Measurements from ENCODE around the gene TRAPPC2. TPM values are rescaled to one million over a fixed set of nuclear protein-coding genes. Genes with fewer than 3 reads are reported as not detected.

Gene TRAPPC2
- total and polyA plus RNA-seq, 2 of the 4 experiments (the other 2 are of a cell fraction), result 11.3 to 13.8 TPM

DNA sequence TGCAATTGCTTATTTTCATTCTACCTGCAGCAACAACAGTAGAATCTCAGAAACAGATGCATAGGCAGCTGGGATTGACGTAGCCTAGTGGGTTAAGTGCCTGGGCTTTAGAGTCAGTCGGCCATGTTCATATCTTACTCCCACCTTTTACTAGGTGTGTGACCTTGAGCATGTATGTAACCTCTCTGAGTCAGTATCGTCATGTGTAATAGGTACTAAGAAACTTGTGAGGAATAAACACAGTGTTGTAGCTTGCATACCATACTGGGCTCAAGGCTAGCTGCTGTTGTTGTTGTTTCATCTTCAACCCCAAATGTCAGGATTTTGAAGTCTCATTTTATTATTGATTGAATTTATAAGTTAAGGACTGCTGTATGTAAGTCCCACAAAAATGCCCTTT is 31.3 kb downstream of the TRAPPC2 start:
- no peak overlapping the region for H2AK5ac ChIP-seq (ENCODE audit: low read depth, low read length)
- H2BK120ac ChIP-seq (ENCODE audit: low read depth, low read length), result no peak overlapping the region
- dilution Hi-C loops (cut with HindIII; ENCODE audit: low sequenced_read_pairs, unreplicated experiment), result no loop called here
- TF ChIP-seq, protein P1, sequence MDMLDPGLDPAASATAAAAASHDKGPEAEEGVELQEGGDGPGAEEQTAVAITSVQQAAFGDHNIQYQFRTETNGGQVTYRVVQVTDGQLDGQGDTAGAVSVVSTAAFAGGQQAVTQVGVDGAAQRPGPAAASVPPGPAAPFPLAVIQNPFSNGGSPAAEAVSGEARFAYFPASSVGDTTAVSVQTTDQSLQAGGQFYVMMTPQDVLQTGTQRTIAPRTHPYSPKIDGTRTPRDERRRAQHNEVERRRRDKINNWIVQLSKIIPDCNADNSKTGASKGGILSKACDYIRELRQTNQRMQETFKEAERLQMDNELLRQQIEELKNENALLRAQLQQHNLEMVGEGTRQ (IDR thresholded peaks at IDR 0.05; ENCODE audit: low read depth, low read length), result no peak
- no peak overlapping the region for H3K4ac ChIP-seq (ENCODE audit: low read depth, low read length)
- H3K4me1 ChIP-seq (ENCODE audit: control insufficient read depth, insufficient read depth, low read length), result peaks cover 7% of the 10 kb centered on the region
- H3K56ac ChIP-seq (ENCODE audit: extremely low read depth, insufficient read depth, low read length), result no peak overlapping the region
- ChIA-PET POLR2A (ENCODE audit: unreplicated experiment) (no interaction called here), CTCF (no interaction called here)
- H3K9me1 ChIP-seq (ENCODE audit: insufficient read depth, low read length), result peaks cover 6% of the 10 kb centered on the region
- no peak overlapping the region for H4K91ac ChIP-seq (ENCODE audit: insufficient read depth, low read depth, low read length)
- H2BK15ac ChIP-seq (ENCODE audit: low read depth, low read length), result no peak overlapping the region
- H3K23ac ChIP-seq (ENCODE audit: low read depth, low read length), result no peak overlapping the region
- no peak overlapping the region for H4K5ac ChIP-seq (ENCODE audit: low read depth, low read length)
- BruUV-seq (replicated peaks), result no TSS peak
- H2AFZ ChIP-seq (replicated peaks; ENCODE audit: low read length, poor library complexity), result no peak overlapping the region
- H4K20me1 ChIP-seq (ENCODE audit: insufficient read depth, low read length), result peaks cover 46% of the 10 kb centered on the region
- intact Hi-C loops (cut with micrococcal nuclease), result no loop called here
- H3K9me3 ChIP-seq (ENCODE audit: control insufficient read depth, insufficient read depth, low read length), result no peaks in the 10 kb centered on the region
- H4K8ac ChIP-seq (ENCODE audit: low read depth in 2 of 2, low read length in 2 of 2), result no peak overlapping the region
- WGBS, 2 experiments (ENCODE audit: extremely low coverage in 2 of 2, insufficient read length in 1 of 2), result no CpG with 5 or more reads among the region's 3 CpGs
- no peak overlapping the region for H3K18ac ChIP-seq (ENCODE audit: low read depth, low read length)
- peaks cover 13% of the 10 kb centered on the region; the same call in 1 of the 2 replicates for H3K36me3 ChIP-seq (ENCODE audit: control insufficient read depth, insufficient read depth, low read length)
- H3K4me2 ChIP-seq (ENCODE audit: low read depth, low read length), result no peak overlapping the region
- no peak for DNase-seq
- H3K27me3 ChIP-seq (ENCODE audit: control insufficient read depth, insufficient read depth, low read length), result no peaks in the 10 kb centered on the region
- H2BK20ac ChIP-seq (ENCODE audit: low read depth, low read length), result no peak overlapping the region
- in situ Hi-C loops (cut with MboI; ENCODE audit: low sequenced_read_pairs), result no loop called here
- no peak overlapping the region for H2AK9ac ChIP-seq (replicated peaks; ENCODE audit: low read depth, low read length, poor library complexity)
- H3K9ac ChIP-seq (ENCODE audit: low read depth, low read length), result no peak overlapping the region
- no peak overlapping the region for H2BK5ac ChIP-seq (ENCODE audit: low read depth, low read length, poor library complexity, severe bottlenecking)
- H3K4me3 ChIP-seq (ENCODE audit: insufficient read depth, low read depth, low read length), result no peak overlapping the region
- no peak overlapping the region for H3K14ac ChIP-seq (replicated peaks; ENCODE audit: low read depth, low read length)
- H3K27ac ChIP-seq (ENCODE audit: insufficient read depth, low read length), result no peak overlapping the region
- ATAC-seq (ENCODE audit: low read depth), result no peak
- H3K79me1 ChIP-seq (ENCODE audit: low read depth in 1 of 2, low read length in 2 of 2), result peaks cover 14 to 40% of the 10 kb centered on the region in 2 experiments
